Measurements from ENCODE around the gene ACACA. TPM values are rescaled to one million over a fixed set of nuclear protein-coding genes. Genes with fewer than 3 reads are reported as not detected.

The ACACA gene
- total and polyA plus RNA-seq, 2 donors (not counting 3 experiments of a cell fraction or from before 2014, with no cell fraction given) = 55.3 to 124 TPM

DNA sequence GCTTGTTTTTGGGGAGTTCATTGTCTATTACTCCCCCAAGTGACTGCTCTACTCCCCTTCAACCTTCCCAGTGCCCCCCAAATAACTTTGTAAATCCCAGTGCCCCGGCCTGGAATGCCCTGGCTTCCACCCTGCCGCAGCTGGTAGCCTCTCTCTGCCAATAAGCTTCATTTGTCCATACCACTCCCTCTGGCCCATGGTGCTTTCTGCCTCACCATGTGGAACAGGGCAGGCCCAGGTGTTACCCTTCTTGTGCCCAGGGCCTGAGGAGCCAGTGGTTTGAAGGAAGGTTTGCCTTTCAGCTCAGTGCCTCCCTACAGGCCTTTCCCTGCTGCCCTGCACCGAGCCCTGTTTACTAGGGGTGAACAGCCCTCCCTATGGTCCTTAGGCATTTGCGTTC is 323.7 kb downstream of the ACACA start:
- TF ChIP-seq FOS (IDR thresholded peaks at IDR 0.05; ENCODE audit: borderline replicate concordance, insufficient read depth, low read length) (no peak), EZH2 (IDR thresholded peaks at IDR 0.05; ENCODE audit: borderline replicate concordance, low read depth, low read length, severe bottlenecking) (no peak), POLR2A (IDR thresholded peaks at IDR 0.05; ENCODE audit: low read depth, low read length) (no peak), MYC (IDR thresholded peaks at IDR 0.05; ENCODE audit: low read depth, low read length) (no peak), JUN (IDR thresholded peaks at IDR 0.05; ENCODE audit: borderline replicate concordance, insufficient read depth, insufficient read length, low read depth) (no peak), POLR2AphosphoS5 (IDR thresholded peaks at IDR 0.05; ENCODE audit: insufficient read depth, low read depth, low read length) (no peak), GATA2 (IDR thresholded peaks at IDR 0.05; ENCODE audit: insufficient read depth, insufficient read length, low read depth, low read length) (no peak)
- TF ChIP-seq, protein P1, sequence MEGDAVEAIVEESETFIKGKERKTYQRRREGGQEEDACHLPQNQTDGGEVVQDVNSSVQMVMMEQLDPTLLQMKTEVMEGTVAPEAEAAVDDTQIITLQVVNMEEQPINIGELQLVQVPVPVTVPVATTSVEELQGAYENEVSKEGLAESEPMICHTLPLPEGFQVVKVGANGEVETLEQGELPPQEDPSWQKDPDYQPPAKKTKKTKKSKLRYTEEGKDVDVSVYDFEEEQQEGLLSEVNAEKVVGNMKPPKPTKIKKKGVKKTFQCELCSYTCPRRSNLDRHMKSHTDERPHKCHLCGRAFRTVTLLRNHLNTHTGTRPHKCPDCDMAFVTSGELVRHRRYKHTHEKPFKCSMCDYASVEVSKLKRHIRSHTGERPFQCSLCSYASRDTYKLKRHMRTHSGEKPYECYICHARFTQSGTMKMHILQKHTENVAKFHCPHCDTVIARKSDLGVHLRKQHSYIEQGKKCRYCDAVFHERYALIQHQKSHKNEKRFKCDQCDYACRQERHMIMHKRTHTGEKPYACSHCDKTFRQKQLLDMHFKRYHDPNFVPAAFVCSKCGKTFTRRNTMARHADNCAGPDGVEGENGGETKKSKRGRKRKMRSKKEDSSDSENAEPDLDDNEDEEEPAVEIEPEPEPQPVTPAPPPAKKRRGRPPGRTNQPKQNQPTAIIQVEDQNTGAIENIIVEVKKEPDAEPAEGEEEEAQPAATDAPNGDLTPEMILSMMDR (IDR thresholded peaks at IDR 0.05; ENCODE audit: extremely low read depth in 1 of 2, insufficient read depth in 1 of 2, low read depth in 1 of 2, low read length in 2 of 2) = no peak
- TF ChIP-seq, protein P2, sequence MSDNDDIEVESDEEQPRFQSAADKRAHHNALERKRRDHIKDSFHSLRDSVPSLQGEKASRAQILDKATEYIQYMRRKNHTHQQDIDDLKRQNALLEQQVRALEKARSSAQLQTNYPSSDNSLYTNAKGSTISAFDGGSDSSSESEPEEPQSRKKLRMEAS (IDR thresholded peaks at IDR 0.05; ENCODE audit: insufficient read depth, insufficient read length) = no peak
- POLR2A ChIA-PET = no interaction called here
- Histone ChIP-seq H3K9me3 (replicated peaks; ENCODE audit: control insufficient read depth, insufficient read depth, low read length) (no peaks in the 10 kb centered on the region), H3K4me3 (replicated peaks in 1 of 3; ENCODE audit: insufficient read depth in 1 of 3, low read depth in 1 of 3, low read length in 3 of 3) (no peak overlapping the region), H2AFZ (ENCODE audit: low read depth, low read length) (no peak overlapping the region), H3K4me1 (ENCODE audit: control insufficient read depth, extremely low read depth, insufficient read depth, low read length) (peaks cover 5% of the 10 kb centered on the region), H3K27ac (ENCODE audit: insufficient read depth, low read depth, low read length) (no peak overlapping the region), H3K79me2 (ENCODE audit: control insufficient read depth, insufficient read depth, low read length) (no peaks in the 10 kb centered on the region), H4K20me1 (replicated peaks; ENCODE audit: control insufficient read depth, extremely low read depth, insufficient read depth, low read length) (no peaks in the 10 kb centered on the region), H3K9ac (replicated peaks; ENCODE audit: extremely low read depth, insufficient read depth, low read length) (no peak overlapping the region), H3K9me1 (replicated peaks; ENCODE audit: control insufficient read depth, extremely low read depth, insufficient read depth, low read length) (no peaks in the 10 kb centered on the region), H3K27me3 (ENCODE audit: control insufficient read depth in 2 of 2, insufficient read depth in 2 of 2, low read length in 2 of 2) (no peaks in the 10 kb centered on the region), H3K4me2 (ENCODE audit: insufficient read depth, low read length) (no peak overlapping the region), H3K36me3 (ENCODE audit: control insufficient read depth in 2 of 2, extremely low read depth in 1 of 2, insufficient read depth in 2 of 2, low read length in 2 of 2) (peaks cover 6 to 10% of the 10 kb centered on the region in 2 experiments)
- intact Hi-C loops (cut with micrococcal nuclease) (no loop called here), dilution Hi-C loops (cut with MboI; ENCODE audit: extremely low pct_ligation_motif_present, low sequenced_read_pairs) (no loop called here)
- DNase-seq (ENCODE audit: low read depth, low spot score) (no peak), FAIRE-seq (no peak)
- CTCF ChIA-PET = interaction anchor here (1.0 to 2.2 kb wide), 3 partner anchors 15 to 157 kb away, joined by 3 to 10 read pairs (median 9); no protein-coding TSS in a partner anchor
- no TSS peak for BruUV-seq (replicated peaks)

All from endothelial cell of umbilical vein (primary cell).